ENCODE measurements around the gene ETFA.

DNA sequence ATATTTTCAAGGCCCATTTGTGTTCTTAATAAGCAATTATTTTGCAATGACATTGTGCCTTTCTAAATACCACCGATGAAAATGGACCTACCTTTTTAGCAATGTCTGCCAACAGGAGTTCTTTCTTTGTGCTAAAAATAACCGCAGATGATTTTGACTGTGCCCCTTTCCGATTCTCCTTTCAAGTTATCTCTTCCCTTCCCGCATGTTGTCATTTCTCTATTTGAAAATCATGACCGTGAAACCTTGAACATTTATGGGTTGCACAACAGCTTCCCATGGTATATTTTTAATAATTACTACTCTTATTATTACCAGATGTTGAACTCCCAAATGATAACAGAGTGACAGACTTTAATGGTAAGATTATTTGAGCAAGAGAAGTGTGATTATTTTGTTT, 10.3 kb upstream of the ETFA start:
- TF ChIP-seq, protein P1, sequence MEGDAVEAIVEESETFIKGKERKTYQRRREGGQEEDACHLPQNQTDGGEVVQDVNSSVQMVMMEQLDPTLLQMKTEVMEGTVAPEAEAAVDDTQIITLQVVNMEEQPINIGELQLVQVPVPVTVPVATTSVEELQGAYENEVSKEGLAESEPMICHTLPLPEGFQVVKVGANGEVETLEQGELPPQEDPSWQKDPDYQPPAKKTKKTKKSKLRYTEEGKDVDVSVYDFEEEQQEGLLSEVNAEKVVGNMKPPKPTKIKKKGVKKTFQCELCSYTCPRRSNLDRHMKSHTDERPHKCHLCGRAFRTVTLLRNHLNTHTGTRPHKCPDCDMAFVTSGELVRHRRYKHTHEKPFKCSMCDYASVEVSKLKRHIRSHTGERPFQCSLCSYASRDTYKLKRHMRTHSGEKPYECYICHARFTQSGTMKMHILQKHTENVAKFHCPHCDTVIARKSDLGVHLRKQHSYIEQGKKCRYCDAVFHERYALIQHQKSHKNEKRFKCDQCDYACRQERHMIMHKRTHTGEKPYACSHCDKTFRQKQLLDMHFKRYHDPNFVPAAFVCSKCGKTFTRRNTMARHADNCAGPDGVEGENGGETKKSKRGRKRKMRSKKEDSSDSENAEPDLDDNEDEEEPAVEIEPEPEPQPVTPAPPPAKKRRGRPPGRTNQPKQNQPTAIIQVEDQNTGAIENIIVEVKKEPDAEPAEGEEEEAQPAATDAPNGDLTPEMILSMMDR (conservative IDR thresholded peaks at IDR 0.05 in 1 of 2, IDR thresholded peaks at IDR 0.05 in 1 of 2; ENCODE audit: extremely low read depth in 1 of 2, insufficient read depth in 1 of 2, low read depth in 1 of 2, low read length in 2 of 2), result no peak
- TF ChIP-seq EZH2 (IDR thresholded peaks at IDR 0.05; ENCODE audit: borderline replicate concordance, low read length), result no peak
